Natural killer cell (primary cell): Measurements from ENCODE around the gene ADAMTS17. TPM values are rescaled to one million over a fixed set of nuclear protein-coding genes. Genes with fewer than 3 reads are reported as not detected.
A peak's percentile ranks its signal among the peaks of the same experiment; 100 is the strongest.

Source experiments
- ATAC-seq, 3 donors: fragments of 150-1000 bp in 2 of 3; fragments of 200-7000 bp in 1 of 3; cut with Tn5 transposase; 1 replicate in 1 of 3; 2 replicates in 2 of 3; pipeline ENCODE4 v1.10.0; 2021; ENCODE audit warnings: mild to moderate bottlenecking in 2 of 3, moderate library complexity in 2 of 3
- DNase-seq, 2 donors: peaks; one replicate each; pipeline versions ENCODE4 v3.0.0 to v3.0.0-alpha.2; 2013 to 2021; ENCODE audit warnings: mixed read lengths in 1 of 2
- H3K27ac ChIP-seq: one replicate; pipeline ENCODE4 v1.5.1; 2013; ENCODE audit warnings: mild to moderate bottlenecking, low read length
- H3K27me3 ChIP-seq: one replicate; pipeline ENCODE4 v1.6.1; 2013; ENCODE audit warnings: low read length; ENCODE audit not compliant: control insufficient read depth, insufficient read depth
- H3K36me3 ChIP-seq: one replicate; pipeline ENCODE4 v1.6.1; 2013; ENCODE audit warnings: low read length; ENCODE audit not compliant: control insufficient read depth, insufficient read depth
- H3K4me1 ChIP-seq: one replicate; pipeline ENCODE4 v1.6.1; 2013; ENCODE audit warnings: low read length; ENCODE audit not compliant: control insufficient read depth, insufficient read depth
- H3K4me3 ChIP-seq: one replicate; pipeline ENCODE4 v1.5.1; 2013; ENCODE audit warnings: low read length
- H3K9me3 ChIP-seq: one replicate; pipeline ENCODE4 v1.6.1; 2013; ENCODE audit warnings: low read length; ENCODE audit not compliant: control insufficient read depth, insufficient read depth
- H3K27ac Mint-ChIP-seq, 2 donors: one replicate each; pipeline ENCODE4 v1.8.0; 2022; ENCODE audit warnings: mild to moderate bottlenecking in 2 of 2, mixed read lengths in 2 of 2, moderate library complexity in 1 of 2
- H3K27me3 Mint-ChIP-seq, 2 donors: one replicate each; pipeline ENCODE4 v1.8.0; 2022; ENCODE audit warnings: low read depth in 2 of 2, mixed read lengths in 2 of 2
- H3K36me3 Mint-ChIP-seq: one replicate; pipeline ENCODE4 v1.8.0; 2022; ENCODE audit warnings: mixed read lengths
- H3K4me1 Mint-ChIP-seq, 2 donors: one replicate each; pipeline ENCODE4 v1.8.0; 2022; ENCODE audit warnings: mixed read lengths in 2 of 2
- H3K4me3 Mint-ChIP-seq: one replicate; pipeline ENCODE4 v1.8.0; 2022; ENCODE audit warnings: mild to moderate bottlenecking, moderate library complexity, mixed read lengths
- H3K9me3 Mint-ChIP-seq, 2 donors: one replicate each; pipeline ENCODE4 v1.8.0; 2022; ENCODE audit warnings: mixed read lengths in 2 of 2
- CTCF ChIP-seq: fragments of 200-600 bp; IDR thresholded peaks from one replicate; pipeline ENCODE4 v1.8.0; 2022; ENCODE audit warnings: antibody characterized with exemption
- WGBS: methylation state at CpG from one replicate; pipeline ENCODE4 v1.1.7; 2013; ENCODE audit warnings: missing lambda C conversion rate; ENCODE audit not compliant: insufficient coverage; 5-methylcytosine and 5-hydroxymethylcytosine counted together
- intact Hi-C: fragments of 100-400 bp; cut with micrococcal nuclease; formaldehyde crosslinking; loops from one replicate; pipeline ENCODE4 v1.14.2; 2022
- total RNA-seq, 4 donors: library from RNA; stranded (reverse); fragments of 120-200 nt in 1 of 4; gene quantifications; one replicate each; pipeline versions ENCODE4 v1.2.3 to v1.2.4, GENCODE V29; 2013 to 2022

Gene ADAMTS17
- total RNA-seq, 3 donors from 2014 or later (not counting 1 experiment from before 2014, with no cell fraction given) = 4.8 to 9.5 (median 5.3) TPM

GRCh38 chr15:100201376-100202280, 140.1 kb downstream of the ADAMTS17 start:
- intact Hi-C loops = loop anchor here (5.0 kb wide), 1 partner anchor 141 kb away; the partner anchor contains the start of gene ADAMTS17
- Histone ChIP-seq H3K4me3 (no peak overlapping the region), H3K4me1 (peaks cover 38% of the 10 kb centered on the region), H3K9me3 (no peaks in the 10 kb centered on the region), H3K36me3 (no peaks in the 10 kb centered on the region), H3K27me3 (peaks cover 4% of the 10 kb centered on the region), H3K27ac (no peak overlapping the region)
- Mint-ChIP-seq H3K9me3 (no peaks in the 10 kb centered on the region), H3K27ac (peak overlapping the region; percentile 70 to 81), H3K36me3 (peaks cover 7% of the 10 kb centered on the region), H3K4me3 (peak overlapping the region; percentile 91), H3K4me1 (peaks cover 40 to 44% of the 10 kb centered on the region in 2 donors), H3K27me3 (peaks cover 12 to 41% of the 10 kb centered on the region in 2 donors)
- 9% methylated on average over 17 of the region's 18 CpGs for WGBS
- no peak for TF ChIP-seq CTCF
- peak; percentile 71 to 80 (median 77) for ATAC-seq
- DNase-seq = peak in 1 of 2 donors; percentile 51

GRCh38 chr15:100200287-100200880, 141.4 kb downstream of the ADAMTS17 start:
- Histone ChIP-seq H3K27ac (no peak overlapping the region), H3K36me3 (no peaks in the 10 kb centered on the region), H3K4me3 (no peak overlapping the region), H3K27me3 (peaks cover 4% of the 10 kb centered on the region), H3K9me3 (no peaks in the 10 kb centered on the region), H3K4me1 (peaks cover 38% of the 10 kb centered on the region)
- no peak for TF ChIP-seq CTCF
- Mint-ChIP-seq H3K4me3 (peak overlapping the region; percentile 36), H3K4me1 (peaks cover 40 to 44% of the 10 kb centered on the region in 2 donors), H3K27me3 (peaks cover 9 to 39% of the 10 kb centered on the region in 2 donors), H3K9me3 (no peaks in the 10 kb centered on the region), H3K36me3 (peaks cover 7% of the 10 kb centered on the region), H3K27ac (peak overlapping the region in 1 of 2 donors; percentile 77)
- DNase-seq (no peak), ATAC-seq (no peak)
- WGBS = 85% methylated on average over 22 of the region's 22 CpGs
- intact Hi-C loops = loop anchor here (5.0 kb wide), 1 partner anchor 142 kb away; the partner anchor contains the start of gene ADAMTS17

- H3K27ac Mint-ChIP-seq = peak overlapping the region in 1 of 2 donors; percentile 77
- H3K4me1 ChIP-seq = peaks cover 38% of the 10 kb centered on the region
- peaks cover 40 to 44% of the 10 kb centered on the region in 2 donors for H3K4me1 Mint-ChIP-seq
- peaks cover 7% of the 10 kb centered on the region for H3K36me3 Mint-ChIP-seq
- no peak overlapping the region for H3K4me3 ChIP-seq
- no peaks in the 10 kb centered on the region for H3K36me3 ChIP-seq
- ATAC-seq (peak in 2 of 3 donors; percentile 20 to 29), DNase-seq (no peak)
- intact Hi-C loops = loop anchor here (5.0 kb wide), 1 partner anchor 143 kb away; the partner anchor contains the start of gene ADAMTS17
- WGBS = 85% methylated on average over 20 of the region's 21 CpGs
- peak overlapping the region; percentile 36 for H3K4me3 Mint-ChIP-seq
- peaks cover 8 to 39% of the 10 kb centered on the region in 2 donors for H3K27me3 Mint-ChIP-seq
- H3K9me3 ChIP-seq = no peaks in the 10 kb centered on the region
- no peaks in the 10 kb centered on the region for H3K9me3 Mint-ChIP-seq
- no peak for TF ChIP-seq CTCF
- H3K27me3 ChIP-seq = peaks cover 3% of the 10 kb centered on the region
- H3K27ac ChIP-seq = no peak overlapping the region
These were observed 142.0 kb downstream of the ADAMTS17 start for GRCh38 chr15:100199711-100200286.
